ENCODE results near the gene FANCD2. TPM values are rescaled to one million over a fixed set of nuclear protein-coding genes. Genes with fewer than 3 reads are reported as not detected.

The FANCD2 gene
- total RNA-seq, 4 donors from 2014 or later, result 4.6 to 38.0 (median 7.7) TPM

DNA sequence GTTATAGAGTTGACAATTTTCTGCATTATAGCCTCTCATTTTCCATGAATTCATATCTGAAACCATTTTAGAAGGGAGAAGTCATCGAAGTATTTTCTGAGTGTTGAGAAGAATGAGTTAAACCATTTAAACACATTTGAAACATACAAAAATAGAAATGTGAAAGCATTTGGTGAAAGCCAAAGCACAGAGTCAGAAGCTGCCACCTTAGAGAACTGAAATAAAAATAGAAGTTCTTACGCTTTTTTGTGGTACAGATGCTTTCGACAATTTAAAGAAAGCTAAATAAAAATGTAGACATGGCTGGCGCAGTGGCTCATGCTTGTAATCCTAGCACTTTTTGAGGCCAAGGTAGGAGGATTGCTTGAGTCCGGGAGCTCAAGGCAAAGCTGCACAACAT lies 72.8 kb downstream of the FANCD2 start:
- TF ChIP-seq POLR2A (IDR thresholded peaks at IDR 0.05), result no peak
- TF ChIP-seq, protein P1, sequence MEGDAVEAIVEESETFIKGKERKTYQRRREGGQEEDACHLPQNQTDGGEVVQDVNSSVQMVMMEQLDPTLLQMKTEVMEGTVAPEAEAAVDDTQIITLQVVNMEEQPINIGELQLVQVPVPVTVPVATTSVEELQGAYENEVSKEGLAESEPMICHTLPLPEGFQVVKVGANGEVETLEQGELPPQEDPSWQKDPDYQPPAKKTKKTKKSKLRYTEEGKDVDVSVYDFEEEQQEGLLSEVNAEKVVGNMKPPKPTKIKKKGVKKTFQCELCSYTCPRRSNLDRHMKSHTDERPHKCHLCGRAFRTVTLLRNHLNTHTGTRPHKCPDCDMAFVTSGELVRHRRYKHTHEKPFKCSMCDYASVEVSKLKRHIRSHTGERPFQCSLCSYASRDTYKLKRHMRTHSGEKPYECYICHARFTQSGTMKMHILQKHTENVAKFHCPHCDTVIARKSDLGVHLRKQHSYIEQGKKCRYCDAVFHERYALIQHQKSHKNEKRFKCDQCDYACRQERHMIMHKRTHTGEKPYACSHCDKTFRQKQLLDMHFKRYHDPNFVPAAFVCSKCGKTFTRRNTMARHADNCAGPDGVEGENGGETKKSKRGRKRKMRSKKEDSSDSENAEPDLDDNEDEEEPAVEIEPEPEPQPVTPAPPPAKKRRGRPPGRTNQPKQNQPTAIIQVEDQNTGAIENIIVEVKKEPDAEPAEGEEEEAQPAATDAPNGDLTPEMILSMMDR (IDR thresholded peaks at IDR 0.05), result no peak
- Histone ChIP-seq H3K4me3 (no peak overlapping the region), H3K36me3 (no peaks in the 10 kb centered on the region), H3K9me3 (no peaks in the 10 kb centered on the region), H3K27me3 (no peaks in the 10 kb centered on the region), H3K27ac (no peak overlapping the region), H3K4me1 (no peaks in the 10 kb centered on the region)
- no peak for DNase-seq

DNA sequence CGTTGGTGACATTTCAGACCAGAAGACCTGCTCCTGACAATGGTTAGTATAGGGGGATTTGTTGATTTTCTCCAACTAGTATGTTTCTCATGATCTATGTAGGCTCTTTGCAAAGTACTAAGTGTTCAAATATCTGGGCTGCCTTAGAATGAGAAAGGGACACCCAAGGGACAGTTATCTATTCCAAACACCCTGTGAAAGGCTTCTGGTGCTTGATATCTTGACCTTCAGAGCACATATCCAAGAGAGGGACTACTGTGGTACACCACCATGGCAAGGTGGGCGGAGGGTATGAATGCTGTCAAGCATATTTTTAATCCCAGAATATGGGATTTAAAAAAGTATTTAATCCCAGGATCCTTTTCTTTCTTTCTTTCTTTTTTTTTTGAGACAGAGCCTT lies 80.7 kb downstream of the FANCD2 start:
- no peak for DNase-seq
- H3K36me3 ChIP-seq, result no peaks in the 10 kb centered on the region
- no peak overlapping the region for H3K4me3 ChIP-seq
- H3K27ac ChIP-seq, result no peak overlapping the region
- TF ChIP-seq POLR2A (IDR thresholded peaks at IDR 0.05), result no peak
- TF ChIP-seq, protein P1 (IDR thresholded peaks at IDR 0.05), result no peak
- H3K4me1 ChIP-seq, result no peaks in the 10 kb centered on the region
- no peaks in the 10 kb centered on the region for H3K27me3 ChIP-seq
- no peaks in the 10 kb centered on the region for H3K9me3 ChIP-seq

DNA sequence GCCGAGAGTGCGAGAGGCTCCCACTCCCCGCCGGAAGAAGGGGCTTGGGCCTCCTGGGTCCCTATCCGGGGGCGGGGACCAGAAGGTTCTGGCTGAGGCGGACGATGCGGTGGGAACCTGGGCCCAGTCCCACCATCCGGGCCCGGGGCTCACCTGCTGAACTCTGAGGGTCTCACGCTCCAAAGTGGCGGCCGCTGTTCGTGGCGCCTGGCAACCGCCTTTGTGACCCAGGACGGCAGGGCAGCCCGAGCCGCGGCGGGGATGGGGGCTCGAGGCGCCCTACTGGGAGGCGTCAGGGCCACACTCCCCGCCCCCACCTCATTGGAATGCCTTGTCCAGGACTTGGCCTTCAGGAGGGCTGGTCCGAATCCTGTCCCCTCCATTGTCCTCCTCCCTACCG lies 81.9 kb downstream of the FANCD2 start, which contains the start of gene FANCD2OS:
FANCD2OS (minus strand) TSS at position 165 of the 400 bp plus-strand sequence. CDS start 3,481 bp downstream, outside the sequence.
- no peak for DNase-seq
- Histone ChIP-seq H3K27me3 (no peaks in the 10 kb centered on the region), H3K36me3 (no peaks in the 10 kb centered on the region), H3K9me3 (no peaks in the 10 kb centered on the region), H3K27ac (no peak within 1 kb of the TSS), H3K4me3 (no peak within 1 kb of the TSS), H3K4me1 (no peaks in the 10 kb centered on the region)
- TF ChIP-seq POLR2A (IDR thresholded peaks at IDR 0.05), result no peak
- TF ChIP-seq, protein P1 (IDR thresholded peaks at IDR 0.05), result no peak

DNA sequence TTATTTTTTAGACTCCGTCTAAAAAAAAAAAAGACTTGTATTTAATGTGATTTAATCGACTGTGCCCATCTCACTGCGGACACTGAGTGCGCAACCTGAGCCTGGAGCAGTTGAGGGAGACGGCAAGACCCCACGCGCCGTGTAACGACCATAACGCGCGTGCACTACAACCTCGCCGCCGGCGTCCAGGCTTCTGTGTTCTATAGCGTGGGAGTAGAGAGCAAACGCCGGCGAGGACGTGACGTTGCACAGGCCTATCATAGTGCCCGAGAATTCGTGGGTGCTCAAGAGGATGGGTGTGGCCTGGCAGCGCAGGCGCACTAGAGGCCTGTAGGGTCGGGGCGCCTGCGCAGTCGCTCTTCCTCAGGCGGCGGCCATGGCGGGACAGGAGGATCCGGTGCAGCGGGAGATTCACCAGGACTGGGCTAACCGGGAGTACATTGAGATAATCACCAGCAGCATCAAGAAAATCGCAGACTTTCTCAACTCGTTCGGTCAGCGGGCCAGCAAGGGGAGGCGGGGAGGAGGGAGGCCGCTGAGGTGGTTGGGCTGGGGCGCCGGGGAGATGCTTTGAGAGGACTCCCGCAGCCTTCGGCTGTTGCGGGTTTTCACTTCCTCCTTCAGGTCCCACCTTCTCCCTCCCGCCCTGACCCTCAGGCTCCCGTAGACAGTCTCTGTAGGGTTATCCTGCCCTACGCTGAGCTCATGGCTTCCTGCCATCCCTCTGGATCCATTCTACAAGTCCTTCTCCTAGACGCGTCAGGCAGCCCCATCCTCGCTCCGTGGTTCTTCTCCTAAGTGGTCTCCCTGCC lies 89.3 kb downstream of the FANCD2 start, which contains the start of gene BRK1:
BRK1 (plus strand) TSS at position 350 of the 812 bp plus-strand sequence; CDS start at position 377, 27 bp downstream.
- no peaks in the 10 kb centered on the region for H3K27me3 ChIP-seq
- H3K4me1 ChIP-seq, result peaks cover 0 to 18% (median 3%) of the 10 kb centered on the region in 4 donors
- TF ChIP-seq, protein P1 (IDR thresholded peaks at IDR 0.05), result no peak
- peak; percentile 84 to 96 for TF ChIP-seq POLR2A (IDR thresholded peaks at IDR 0.05)
- no peaks in the 10 kb centered on the region for H3K9me3 ChIP-seq
- H3K36me3 ChIP-seq, result no peaks in the 10 kb centered on the region
- H3K4me3 ChIP-seq, result peak within 1 kb of the TSS; percentile 69 to 91 (median 82)
- DNase-seq, result peak; percentile 93 to 98 (median 97)
- H3K27ac ChIP-seq, result peak within 1 kb of the TSS; percentile 75 to 84 (median 81)

DNA sequence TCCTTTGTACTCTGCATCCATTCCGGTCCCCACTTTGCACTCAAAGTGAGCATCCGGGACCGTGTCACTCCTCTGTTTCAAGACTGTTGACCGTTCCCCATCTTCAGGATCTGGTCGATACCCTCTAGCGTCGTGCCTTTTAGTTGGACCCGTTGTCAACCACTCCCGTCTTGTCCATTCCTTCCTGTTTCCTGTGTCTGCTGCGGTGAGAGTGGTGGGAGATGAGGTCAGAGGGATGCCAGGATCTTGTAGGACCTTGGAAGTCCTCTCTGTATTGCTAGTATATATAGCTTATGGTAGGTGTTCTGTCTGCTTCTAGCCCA lies 89.9 kb downstream of the FANCD2 start:
- Histone ChIP-seq H3K9me3 (no peaks in the 10 kb centered on the region), H3K4me1 (peaks cover 0 to 18% (median 3%) of the 10 kb centered on the region in 4 donors), H3K27me3 (no peaks in the 10 kb centered on the region), H3K4me3 (peak overlapping the region; percentile 69 to 91 (median 82)), H3K36me3 (no peaks in the 10 kb centered on the region), H3K27ac (peak overlapping the region; percentile 75 to 84 (median 81))
- DNase-seq, result no peak
- no peak for TF ChIP-seq POLR2A (IDR thresholded peaks at IDR 0.05)
- TF ChIP-seq, protein P1 (IDR thresholded peaks at IDR 0.05), result no peak

All from Peyer's patch (tissue), 4 donors.